Panc1 (cell line): Measurements from ENCODE around the gene GRIN2A. TPM values are rescaled to one million over a fixed set of nuclear protein-coding genes. Genes with fewer than 3 reads are reported as not detected.

Source experiments
- ATAC-seq: fragments of 200-7000 bp; cut with Tn5 transposase; 2 replicates; pipeline ENCODE4 v1.9.1; 2020; ENCODE audit warnings: mild to moderate bottlenecking, moderate library complexity
- BruUV-seq: library from RNA; stranded (reverse); fragments of 400-500 nt; replicated peaks from 2 replicates; lab custom pipeline; 2021; lab: Mats Ljungman, UMichigan
- CTCF ChIA-PET: fragments of 300-600 bp; sonication (Branson Sonifier 250); formaldehyde crosslinking; loops from one replicate; lab custom pipeline; 2022; ENCODE audit warnings: antibody characterized with exemption; lab: Charles Lee
- POLR2A ChIA-PET: fragments of 300-600 bp; sonication (Branson Sonifier 250); formaldehyde crosslinking; loops from one replicate; lab custom pipeline; 2022; ENCODE audit warnings: antibody characterized with exemption; lab: Charles Lee
- DNase-seq: peaks from one replicate; pipeline ENCODE4 v3.0.0-alpha.2; 2010; ENCODE audit warnings: low read depth, low spot score
- H3K27ac ChIP-seq: 2 replicates; pipeline ENCODE4 v1.5.1; 2011; ENCODE audit warnings: mild to moderate bottlenecking, low read length, inconsistent platforms
- H3K27me3 ChIP-seq: fragments of 200-500 bp; sonication (Bioruptor generic); 2 replicates; pipeline ENCODE4 v1.6.0; 2014; ENCODE audit warnings: low read length, inconsistent platforms; ENCODE audit not compliant: control insufficient read depth, insufficient read depth
- H3K36me3 ChIP-seq: fragments of 200-500 bp; sonication (Bioruptor generic); 2 replicates; pipeline ENCODE4 v1.5.1; 2014; ENCODE audit warnings: inconsistent platforms, mild to moderate bottlenecking, low read length, moderate library complexity; ENCODE audit not compliant: control insufficient read depth, insufficient read depth
- H3K4me1 ChIP-seq: 2 replicates; pipeline ENCODE4 v1.5.1; 2011; ENCODE audit warnings: inconsistent platforms, mild to moderate bottlenecking, low read length, moderate library complexity; ENCODE audit not compliant: control insufficient read depth, insufficient read depth
- H3K4me3 ChIP-seq, 2 experiments: 2 replicates each; pipeline ENCODE4 v1.5.1; 2011 to 2012; ENCODE audit warnings: low read depth in 2 of 2, low read length in 2 of 2, mild to moderate bottlenecking in 2 of 2, inconsistent platforms in 1 of 2, moderate library complexity in 1 of 2
- H3K9me3 ChIP-seq: fragments of 200-500 bp; sonication (Bioruptor generic); 2 replicates; pipeline ENCODE4 v1.5.1; 2014; ENCODE audit warnings: low read depth, mild to moderate bottlenecking, inconsistent platforms, low read length, moderate library complexity; ENCODE audit not compliant: control insufficient read depth, insufficient read depth
- CTCF ChIP-seq: fragments of 450-650 bp; IDR thresholded peaks from 2 replicates; pipeline ENCODE4 v1.5.1; 2017; ENCODE audit warnings: mild to moderate bottlenecking
- POLR2AphosphoS5 ChIP-seq: IDR thresholded peaks from 2 replicates; pipeline ENCODE4 v1.6.1; 2012; ENCODE audit warnings: mild to moderate bottlenecking, low read depth, low read length, moderate library complexity
- REST ChIP-seq, 2 experiments: IDR thresholded peaks; 2 replicates each; pipeline ENCODE4 v1.6.1; 2011 to 2012; ENCODE audit warnings: low read depth in 2 of 2, control low read depth in 1 of 2, low read length in 1 of 2, mild to moderate bottlenecking in 1 of 2, moderate library complexity in 1 of 2; ENCODE audit not compliant: insufficient read depth in 1 of 2
- SIN3A ChIP-seq: IDR thresholded peaks from 2 replicates; pipeline ENCODE4 v1.6.1; 2012; ENCODE audit warnings: low read depth, mild to moderate bottlenecking, low read length, moderate library complexity, borderline replicate concordance; ENCODE audit not compliant: insufficient read depth
- TCF7L2 ChIP-seq: IDR thresholded peaks from 2 replicates; pipeline ENCODE4 v1.6.1; 2011; ENCODE audit warnings: mild to moderate bottlenecking, low read depth, low read length, inconsistent platforms
- in situ Hi-C: cut with HindIII; loops from 2 replicates; pipeline ENCODE4 v1.10.0; 2016; ENCODE audit warnings: low sequenced_read_pairs, low pct_unique_long_range_greater_than_20kb
- intact Hi-C: fragments of 100-400 bp; cut with micrococcal nuclease; formaldehyde crosslinking; loops from one replicate; pipeline ENCODE4 v1.10.0; 2022; ENCODE audit not compliant: unreplicated experiment
- total RNA-seq: library from RNA; stranded (reverse); gene quantifications from one replicate; pipeline ENCODE4 v1.2.1, GENCODE V29; 2021; ENCODE audit not compliant: unreplicated experiment

GRIN2A gene
- total RNA-seq, 1 experiment from 2014 or later: 12.3 TPM

GRCh38 chr16:9807302-9807701 is 374.9 kb downstream of the GRIN2A start:
- POLR2A ChIA-PET: no interaction called here
- no peak for DNase-seq
- no peak for ATAC-seq

GRCh38 chr16:9805109-9805508 is 377.1 kb downstream of the GRIN2A start:
- CTCF ChIA-PET: no interaction called here
- DNase-seq (no peak), ATAC-seq (no peak)
- intact Hi-C loops: no loop called here
- no TSS peak for BruUV-seq
- in situ Hi-C loops: no loop called here
- no peaks in the 10 kb centered on the region for H3K36me3 ChIP-seq
- POLR2A ChIA-PET: no interaction called here
- H3K27ac ChIP-seq: no peak overlapping the region
- no peaks in the 10 kb centered on the region for H3K4me1 ChIP-seq
- TF ChIP-seq POLR2AphosphoS5 (no peak), REST (IDR thresholded peaks at IDR 0.05; ENCODE audit: insufficient read depth in 1 of 2, low read depth in 2 of 2, low read length in 1 of 2) (no peak), SIN3A (no peak), TCF7L2 (no peak), CTCF (no peak)
- H3K27me3 ChIP-seq: no peaks in the 10 kb centered on the region
- H3K4me3 ChIP-seq: no peak overlapping the region
- no peaks in the 10 kb centered on the region for H3K9me3 ChIP-seq

More at GRCh38 chr16:9807302-9807701, 374.9 kb downstream of the GRIN2A start:
- no peak overlapping the region for H3K4me3 ChIP-seq
- CTCF ChIA-PET: no interaction called here
- no peaks in the 10 kb centered on the region for H3K9me3 ChIP-seq
- no peak overlapping the region for H3K27ac ChIP-seq
- no peaks in the 10 kb centered on the region for H3K36me3 ChIP-seq
- intact Hi-C loops: no loop called here
- no TSS peak for BruUV-seq
- TF ChIP-seq TCF7L2: no peak
- no peak for TF ChIP-seq CTCF
- no peak for TF ChIP-seq REST (IDR thresholded peaks at IDR 0.05; ENCODE audit: insufficient read depth in 1 of 2, low read depth in 2 of 2, low read length in 1 of 2)
- no peak for TF ChIP-seq POLR2AphosphoS5
- TF ChIP-seq SIN3A: no peak
- in situ Hi-C loops: no loop called here
- H3K4me1 ChIP-seq: no peaks in the 10 kb centered on the region
- no peaks in the 10 kb centered on the region for H3K27me3 ChIP-seq
